Measurements from ENCODE around the gene MYO18A.
"Not testable (repeated sequence)": the region's sequence is repeated elsewhere in the genome, so short reads cannot be mapped to it uniquely, and the experiment has no call there.

The MYO18A gene

GRCh38 chr17:29089601-29090044 is 90.6 kb downstream of the MYO18A start (continued):
- TF ChIP-seq ZNF280C (tag by site-specific recombination; IDR thresholded peaks at IDR 0.05): no peak
- TF ChIP-seq ZNF560 (tag by site-specific recombination; IDR thresholded peaks at IDR 0.05; ENCODE audit: borderline replicate concordance): no peak
- TF ChIP-seq ZNF341 (tag by site-specific recombination; IDR thresholded peaks at IDR 0.05; ENCODE audit: low read depth): no peak
- TF ChIP-seq ZBTB10 (tag by site-specific recombination; IDR thresholded peaks at IDR 0.05): no peak
- TF ChIP-seq ZBTB6 (tag by site-specific recombination; IDR thresholded peaks at IDR 0.05): no peak

- POLR2A ChIA-PET; H3K4me1 ChIP-seq (ENCODE audit: control insufficient read depth, insufficient read depth, low read length); H3K4me3 ChIP-seq (ENCODE audit: low read depth, low read length); H3K27ac ChIP-seq (ENCODE audit: extremely low read depth, low read depth, low read length); H3K9me3 ChIP-seq (ENCODE audit: control insufficient read depth, insufficient read depth, low read depth, low read length): not testable (repeated sequence)
- peaks cover 0 to 82% of the 10 kb centered on the region in 2 experiments; a peak in 1 of 3 replicates for H3K36me3 ChIP-seq (ENCODE audit: control insufficient read depth in 2 of 2, insufficient read depth in 1 of 2, low read length in 2 of 2)
- peak; percentile 68 for TF ChIP-seq ZNF121 (tag by site-specific recombination; IDR thresholded peaks at IDR 0.05)
- CTCF ChIA-PET: interaction anchor here (0.6 to 1.1 kb wide), 5 partner anchors 23 to 186 kb away, joined by 3 to 4 read pairs (median 3); no protein-coding TSS in a partner anchor
Measured at GRCh38 chr17:29088782-29089181, 91.4 kb downstream of the MYO18A start.

- Histone ChIP-seq H3K27ac (ENCODE audit: extremely low read depth, low read depth, low read length) (no peak overlapping the region), H3K36me3 (ENCODE audit: control insufficient read depth in 2 of 2, insufficient read depth in 1 of 2, low read length in 2 of 2) (peaks cover 0 to 73% of the 10 kb centered on the region in 2 experiments; a peak in 1 of 3 replicates), H3K4me1 (ENCODE audit: control insufficient read depth, insufficient read depth, low read length) (peaks cover 10% of the 10 kb centered on the region), H3K9me3 (ENCODE audit: control insufficient read depth, insufficient read depth, low read depth, low read length) (no peaks in the 10 kb centered on the region), H3K4me3 (ENCODE audit: low read depth, low read length) (no peak overlapping the region)
- ChIA-PET CTCF (interaction anchor here (0.8 to 1.1 kb wide), 3 partner anchors 29 to 60 kb away, joined by 3 read pairs; no protein-coding TSS in a partner anchor), POLR2A (no interaction called here)
- 0 out of 2 replicates have a peak, but pooled peaks have one; percentile 21 for TF ChIP-seq PRDM4 (tag by site-specific recombination; IDR thresholded peaks at IDR 0.05)
- TF ChIP-seq ZNF600 (tag by site-specific recombination; IDR thresholded peaks at IDR 0.05): peak; percentile 25; the same call in 1 of the 2 replicates
- no peak for TF ChIP-seq ZNF518A (tag by site-specific recombination; conservative IDR thresholded peaks at IDR 0.05; ENCODE audit: low read depth)
- peak; percentile 61; the same call in 1 of the 2 replicates for TF ChIP-seq ZFP69B (tag by site-specific recombination; IDR thresholded peaks at IDR 0.05)
- peak; percentile 40; the same call in 1 of the 2 replicates for TF ChIP-seq ZNF692 (tag by site-specific recombination; IDR thresholded peaks at IDR 0.05)
Measured at GRCh38 chr17:29086628-29087332, 93.4 kb downstream of the MYO18A start.

Measured in HEK293 (cell line).